Effector memory CD8-positive, alpha-beta T cell (primary cell): ENCODE data around the gene MRPS31.
A peak's percentile ranks its signal among the peaks of the same experiment; 100 is the strongest.

Experiments used
- ATAC-seq: fragments of 150-1000 bp; cut with Tn5 transposase; replicated peaks from 2 replicates; pipeline ENCODE4 v1.10.0; 2021; ENCODE audit warnings: mild to moderate bottlenecking, moderate library complexity
- DNase-seq, 3 experiments: peaks; one replicate each; pipeline ENCODE4 v3.0.0; 2021
- H3K27ac Mint-ChIP-seq, 2 donors: one replicate each; pipeline ENCODE4 v1.8.0; 2022; ENCODE audit warnings: mild to moderate bottlenecking in 2 of 2, mixed read lengths in 2 of 2, moderate library complexity in 2 of 2
- H3K27me3 Mint-ChIP-seq, 2 donors: one replicate each; pipeline ENCODE4 v1.8.0; 2022; ENCODE audit warnings: mixed read lengths in 2 of 2
- H3K36me3 Mint-ChIP-seq: one replicate; pipeline ENCODE4 v1.8.0; 2022; ENCODE audit warnings: mild to moderate bottlenecking, moderate library complexity, mixed read lengths; ENCODE audit not compliant: insufficient read depth
- H3K4me1 Mint-ChIP-seq, 2 donors: one replicate each; pipeline ENCODE4 v1.8.0; 2022; ENCODE audit warnings: low read depth in 2 of 2, mixed read lengths in 2 of 2
- H3K4me3 Mint-ChIP-seq, 2 donors: one replicate each; pipeline ENCODE4 v1.8.0; 2022; ENCODE audit warnings: mild to moderate bottlenecking in 2 of 2, mixed read lengths in 2 of 2, moderate library complexity in 2 of 2
- H3K9me3 Mint-ChIP-seq, 2 donors: one replicate each; pipeline ENCODE4 v1.8.0; 2022; ENCODE audit warnings: mixed read lengths in 2 of 2
- total RNA-seq, 9 experiments: gene quantifications; one replicate each; lab custom pipeline; 2026; lab: John Stamatoyannopoulos, UW

MRPS31 gene
- total RNA-seq = 12.1 to 61.4 (median 44.9) reads per million in 9 experiments

DNA sequence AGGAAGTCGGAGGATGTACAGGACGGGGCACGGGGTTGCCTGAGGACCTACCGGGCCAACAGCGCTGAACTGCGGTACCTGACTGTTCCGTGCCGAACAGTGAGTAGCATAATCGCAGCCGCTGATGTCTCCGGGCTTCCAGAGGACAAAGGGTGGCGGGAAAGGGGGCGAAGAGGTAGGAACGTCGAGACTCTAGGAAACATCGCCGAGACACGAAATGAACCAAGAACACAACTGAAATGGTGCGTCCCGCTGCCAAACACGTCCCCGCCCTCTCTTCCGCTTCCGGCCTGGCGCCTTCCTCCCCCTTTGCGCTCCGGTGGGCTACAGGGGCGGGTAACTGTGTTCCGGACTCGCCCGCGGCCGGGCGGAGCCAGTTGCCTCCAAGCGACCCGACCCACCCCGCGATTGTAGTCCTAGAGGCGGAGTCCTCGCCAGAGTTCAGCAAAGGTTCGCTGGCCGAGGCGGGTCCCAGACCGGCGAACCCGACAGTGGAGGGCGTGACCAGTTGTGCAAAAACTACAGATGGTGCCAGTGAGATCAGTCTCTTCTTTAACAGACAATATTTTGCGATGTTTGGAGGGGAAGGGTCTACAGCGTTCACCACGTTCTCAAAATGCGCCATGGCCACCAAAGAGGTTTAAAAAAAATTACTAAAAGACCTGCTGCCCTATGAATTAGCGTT lies at the start of gene MRPS31:
Gene MRPS31, minus strand, starts transcription at position 257 of the 685 bp plus-strand sequence. Its CDS starts 54 bp downstream, at position 203.
- Mint-ChIP-seq H3K27me3 (no peaks in the 10 kb centered on the region), H3K4me1 (peaks cover 11 to 21% of the 10 kb centered on the region in 2 donors), H3K4me3 (peak within 1 kb of the TSS; percentile 94 to 96), H3K9me3 (no peaks in the 10 kb centered on the region), H3K27ac (peak within 1 kb of the TSS; percentile 94 to 97), H3K36me3 (peaks cover 3% of the 10 kb centered on the region)
- ATAC-seq = peak; percentile 96
- peak; percentile 93 to 95 (median 94) for DNase-seq

GRCh38 chr13:40819797-40820315 lies 48.9 kb upstream of the MRPS31 start:
- DNase-seq (no peak), ATAC-seq (no peak)
- Mint-ChIP-seq H3K9me3 (peaks cover 0 to 2% of the 10 kb centered on the region in 2 donors), H3K36me3 (peaks cover 9% of the 10 kb centered on the region), H3K27me3 (no peaks in the 10 kb centered on the region), H3K4me1 (no peaks in the 10 kb centered on the region), H3K4me3 (no peak overlapping the region), H3K27ac (no peak overlapping the region)

DNA sequence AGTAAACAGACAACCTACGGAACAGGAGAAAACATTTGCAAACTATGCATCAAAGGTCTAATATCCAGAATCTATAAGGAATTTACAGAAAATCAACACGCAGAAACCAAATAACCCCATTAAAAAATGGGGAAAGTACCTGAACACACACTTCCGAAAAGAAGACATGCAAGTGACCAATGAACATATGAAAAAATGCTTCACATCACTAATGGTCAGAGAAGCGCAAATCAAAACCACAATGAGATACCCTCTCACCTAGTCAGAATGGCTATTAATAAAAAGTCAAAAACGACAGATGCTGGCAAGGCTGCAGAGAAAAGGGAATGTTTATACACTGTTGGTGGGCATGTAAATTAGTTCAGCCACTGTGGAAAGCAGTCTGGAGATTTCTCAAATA lies 47.9 kb upstream of the MRPS31 start:
- Mint-ChIP-seq H3K4me3 (no peak overlapping the region), H3K4me1 (peaks cover 2 to 4% of the 10 kb centered on the region in 2 donors), H3K27ac (no peak overlapping the region), H3K27me3 (no peaks in the 10 kb centered on the region), H3K9me3 (peaks cover 0 to 2% of the 10 kb centered on the region in 2 donors), H3K36me3 (peaks cover 9% of the 10 kb centered on the region)
- DNase-seq (no peak), ATAC-seq (no peak)

DNA sequence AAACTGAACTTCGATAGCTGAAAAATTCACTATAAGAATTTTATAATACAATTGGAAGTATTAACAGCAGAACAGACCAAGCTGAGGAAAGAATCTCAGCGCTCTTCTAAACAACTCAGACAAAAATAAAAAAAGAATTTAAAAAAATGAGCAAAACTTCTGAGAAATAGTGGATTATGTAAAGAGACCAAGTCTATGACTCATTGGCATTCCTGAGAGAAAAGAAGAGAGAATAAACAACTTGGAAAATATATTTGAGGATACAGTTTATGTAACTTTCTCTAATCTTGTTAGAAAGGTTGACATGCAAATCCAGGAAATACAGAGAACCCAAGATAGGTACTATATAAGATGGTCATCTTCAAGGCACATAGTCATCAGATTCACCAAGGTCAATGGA lies 43.8 kb upstream of the MRPS31 start:
- Mint-ChIP-seq H3K4me1 (peaks cover 2 to 4% of the 10 kb centered on the region in 2 donors), H3K27me3 (no peaks in the 10 kb centered on the region), H3K27ac (no peak overlapping the region), H3K36me3 (peaks cover 11% of the 10 kb centered on the region), H3K9me3 (peaks cover 0 to 2% of the 10 kb centered on the region in 2 donors), H3K4me3 (no peak overlapping the region)
- DNase-seq (no peak), ATAC-seq (no peak)

GRCh38 chr13:40813667-40814454 lies 42.9 kb upstream of the MRPS31 start:
- H3K36me3 Mint-ChIP-seq = peaks cover 14% of the 10 kb centered on the region
- H3K27ac Mint-ChIP-seq = no peak overlapping the region
- peak; percentile 62 for ATAC-seq

GRCh38 chr13:40812724-40813445 lies 41.9 kb upstream of the MRPS31 start:
- no peak for DNase-seq
- no peaks in the 10 kb centered on the region for H3K27me3 Mint-ChIP-seq
- peaks cover 2 to 4% of the 10 kb centered on the region in 2 donors for H3K4me1 Mint-ChIP-seq
- H3K4me3 Mint-ChIP-seq = no peak overlapping the region
- H3K27ac Mint-ChIP-seq = no peak overlapping the region
- ATAC-seq = no peak
- H3K36me3 Mint-ChIP-seq = peaks cover 21% of the 10 kb centered on the region
- H3K9me3 Mint-ChIP-seq = peaks cover 0 to 2% of the 10 kb centered on the region in 2 donors

More at GRCh38 chr13:40813667-40814454, 42.9 kb upstream of the MRPS31 start:
- Mint-ChIP-seq H3K4me3 (no peak overlapping the region), H3K27me3 (no peaks in the 10 kb centered on the region), H3K9me3 (peaks cover 0 to 2% of the 10 kb centered on the region in 2 donors), H3K4me1 (peaks cover 2 to 4% of the 10 kb centered on the region in 2 donors)
- DNase-seq = no peak

GRCh38 chr13:40812102-40812501 lies 41.1 kb upstream of the MRPS31 start:
- H3K27me3 Mint-ChIP-seq = no peaks in the 10 kb centered on the region
- peaks cover 26% of the 10 kb centered on the region for H3K36me3 Mint-ChIP-seq
- DNase-seq (no peak), ATAC-seq (no peak)
- peaks cover 0 to 2% of the 10 kb centered on the region in 2 donors for H3K9me3 Mint-ChIP-seq
- no peak overlapping the region for H3K4me3 Mint-ChIP-seq
- H3K4me1 Mint-ChIP-seq = peaks cover 2 to 4% of the 10 kb centered on the region in 2 donors
- no peak overlapping the region for H3K27ac Mint-ChIP-seq

DNA sequence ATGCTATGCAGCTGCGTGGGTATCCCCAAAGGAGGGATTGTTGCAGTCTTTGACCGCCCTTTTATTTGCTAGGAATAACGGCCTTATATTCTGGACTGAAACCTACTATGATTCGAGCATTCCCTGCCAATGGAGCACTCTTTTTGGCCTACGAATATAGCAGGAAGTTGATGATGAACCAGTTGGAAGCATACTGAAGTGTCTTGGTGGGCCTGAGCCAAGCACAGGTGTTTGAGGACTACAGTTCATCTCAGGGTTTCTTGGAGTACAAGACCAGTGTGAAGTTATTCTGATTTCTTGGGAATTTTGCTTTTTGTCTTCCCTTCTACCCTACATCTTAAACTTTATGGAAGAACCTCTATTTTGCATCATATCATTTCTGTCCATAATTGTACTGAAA lies 38.5 kb upstream of the MRPS31 start:
- Mint-ChIP-seq H3K4me3 (no peak overlapping the region), H3K4me1 (peaks cover 2 to 4% of the 10 kb centered on the region in 2 donors), H3K9me3 (no peaks in the 10 kb centered on the region), H3K27me3 (no peaks in the 10 kb centered on the region), H3K27ac (peak overlapping the region in 1 of 2 donors; percentile 24), H3K36me3 (peaks cover 26% of the 10 kb centered on the region)
- no peak for ATAC-seq
- no peak for DNase-seq

GRCh38 chr13:40806241-40806640 lies 35.3 kb upstream of the MRPS31 start:
- H3K4me3 Mint-ChIP-seq = no peak overlapping the region
- H3K36me3 Mint-ChIP-seq = peaks cover 32% of the 10 kb centered on the region
- no peak for DNase-seq
- no peaks in the 10 kb centered on the region for H3K9me3 Mint-ChIP-seq
- H3K27ac Mint-ChIP-seq = no peak overlapping the region
- ATAC-seq = no peak
- H3K4me1 Mint-ChIP-seq = peaks cover 0 to 1% of the 10 kb centered on the region in 2 donors
- no peaks in the 10 kb centered on the region for H3K27me3 Mint-ChIP-seq

DNA sequence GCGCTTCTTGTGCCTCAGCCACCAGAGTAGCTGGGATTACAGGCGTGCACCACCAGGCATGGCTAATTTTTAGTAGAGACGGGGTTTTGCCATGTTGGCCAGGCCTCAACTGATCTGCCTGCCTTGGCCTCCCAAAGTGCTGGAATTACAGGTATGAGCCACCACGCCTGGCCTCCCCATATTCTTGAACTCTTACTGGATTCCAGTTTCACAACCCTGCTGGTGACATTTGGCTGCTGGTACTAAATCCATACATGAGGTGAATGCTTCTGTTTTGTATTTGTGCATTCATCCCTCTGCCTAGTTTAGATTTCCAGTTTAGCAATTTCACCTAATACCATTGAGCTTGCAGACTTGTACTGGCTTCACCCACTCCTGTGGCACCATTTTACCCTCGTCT lies 32.3 kb upstream of the MRPS31 start:
- Mint-ChIP-seq H3K36me3 (peaks cover 24% of the 10 kb centered on the region), H3K27me3 (no peaks in the 10 kb centered on the region), H3K4me1 (peaks cover 0 to 6% of the 10 kb centered on the region in 2 donors), H3K27ac (no peak overlapping the region), H3K9me3 (no peaks in the 10 kb centered on the region), H3K4me3 (no peak overlapping the region)
- DNase-seq (no peak), ATAC-seq (no peak)

- DNase-seq (no peak), ATAC-seq (no peak)
- H3K9me3 Mint-ChIP-seq = no peaks in the 10 kb centered on the region
- H3K27me3 Mint-ChIP-seq = no peaks in the 10 kb centered on the region
- H3K36me3 Mint-ChIP-seq = peaks cover 16% of the 10 kb centered on the region
- peak overlapping the region in 1 of 2 donors; percentile 13 for H3K27ac Mint-ChIP-seq
- no peak overlapping the region for H3K4me3 Mint-ChIP-seq
- peaks cover 0 to 6% of the 10 kb centered on the region in 2 donors for H3K4me1 Mint-ChIP-seq
Measured at GRCh38 chr13:40801255-40802217, 30.5 kb upstream of the MRPS31 start.

DNA sequence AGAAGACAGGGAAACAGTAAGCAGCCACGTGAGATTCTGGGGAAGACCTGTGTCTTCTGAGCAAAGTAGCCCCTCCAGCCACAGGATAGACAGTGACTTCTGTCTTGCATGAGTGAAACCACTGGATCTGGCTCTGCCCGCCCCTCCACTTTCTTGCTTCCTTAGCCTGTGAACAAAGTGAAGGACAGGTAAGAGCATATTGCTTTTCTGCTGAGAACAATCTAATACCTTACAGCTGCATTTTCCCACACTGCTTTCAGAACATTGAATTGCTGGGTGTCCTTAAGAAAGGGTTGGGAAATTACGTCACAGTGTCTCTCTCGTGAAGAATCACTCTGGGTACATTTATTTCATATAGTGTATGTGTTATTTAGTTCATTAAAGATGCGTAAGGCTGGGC lies 29.6 kb upstream of the MRPS31 start:
- no peak for ATAC-seq
- H3K27me3 Mint-ChIP-seq = no peaks in the 10 kb centered on the region
- H3K36me3 Mint-ChIP-seq = peaks cover 16% of the 10 kb centered on the region
- DNase-seq = no peak
- H3K4me1 Mint-ChIP-seq = peaks cover 0 to 6% of the 10 kb centered on the region in 2 donors
- no peak overlapping the region for H3K4me3 Mint-ChIP-seq
- H3K9me3 Mint-ChIP-seq = no peaks in the 10 kb centered on the region
- no peak overlapping the region for H3K27ac Mint-ChIP-seq
